Neural crest cell (in vitro differentiated cells): ENCODE measurements around the gene KRTAP2-4. TPM values are rescaled to one million over a fixed set of nuclear protein-coding genes. Genes with fewer than 3 reads are reported as not detected.
"Not testable (repeated sequence)": the region's sequence is repeated elsewhere in the genome, so short reads cannot be mapped to it uniquely, and the experiment has no call there.

Experiments used
- DNase-seq: peaks from one replicate; pipeline ENCODE4 v3.0.0; 2021; ENCODE audit warnings: low read depth, mixed read lengths, low spot score
- H3K27ac Mint-ChIP-seq: one replicate; pipeline ENCODE4 v1.8.0; 2021; ENCODE audit warnings: mild to moderate bottlenecking, mixed read lengths; ENCODE audit not compliant: unreplicated experiment
- H3K27me3 Mint-ChIP-seq: 2 replicates; pipeline ENCODE4 v1.8.0; 2021; ENCODE audit warnings: low read depth, mild to moderate bottlenecking, mixed read lengths
- H3K36me3 Mint-ChIP-seq: 2 replicates; pipeline ENCODE4 v1.8.0; 2021; ENCODE audit warnings: low read depth, mild to moderate bottlenecking, mixed read lengths
- H3K4me1 Mint-ChIP-seq: 2 replicates; pipeline ENCODE4 v1.8.0; 2021; ENCODE audit warnings: mixed read lengths
- H3K4me3 Mint-ChIP-seq: one replicate; pipeline ENCODE4 v1.8.0; 2021; ENCODE audit warnings: mild to moderate bottlenecking, mixed read lengths
- H3K9me3 Mint-ChIP-seq: 2 replicates; pipeline ENCODE4 v1.8.0; 2021; ENCODE audit warnings: mixed read lengths
- CTCF ChIP-seq: fragments of 200-600 bp; sonication (generic); conservative IDR thresholded peaks from 2 replicates; pipeline ENCODE4 v1.5.0; 2021; ENCODE audit warnings: antibody characterized with exemption, mild to moderate bottlenecking
- total RNA-seq: library from RNA; stranded (reverse); gene quantifications from 2 replicates; pipeline ENCODE4 v1.2.1, GENCODE V29; 2021

Gene KRTAP2-4
- total RNA-seq, 1 donor from 2014 or later = not detected

- Mint-ChIP-seq H3K4me3 (no peak overlapping the region), H3K9me3 (peaks cover 5% of the 10 kb centered on the region), H3K27me3 (peaks cover 26% of the 10 kb centered on the region), H3K36me3 (no peaks in the 10 kb centered on the region), H3K27ac (no peak overlapping the region), H3K4me1 (no peaks in the 10 kb centered on the region)
- TF ChIP-seq CTCF = no peak
- DNase-seq = no peak
Observed at GRCh38 chr17:41096055-41096454, 30.4 kb upstream of the KRTAP2-4 start.

GRCh38 chr17:41088760-41089352 is 23.2 kb upstream of the KRTAP2-4 start:
- not testable (repeated sequence) for H3K27ac Mint-ChIP-seq, H3K27me3 Mint-ChIP-seq, H3K9me3 Mint-ChIP-seq, H3K4me3 Mint-ChIP-seq, H3K36me3 Mint-ChIP-seq, H3K4me1 Mint-ChIP-seq, DNase-seq

DNA sequence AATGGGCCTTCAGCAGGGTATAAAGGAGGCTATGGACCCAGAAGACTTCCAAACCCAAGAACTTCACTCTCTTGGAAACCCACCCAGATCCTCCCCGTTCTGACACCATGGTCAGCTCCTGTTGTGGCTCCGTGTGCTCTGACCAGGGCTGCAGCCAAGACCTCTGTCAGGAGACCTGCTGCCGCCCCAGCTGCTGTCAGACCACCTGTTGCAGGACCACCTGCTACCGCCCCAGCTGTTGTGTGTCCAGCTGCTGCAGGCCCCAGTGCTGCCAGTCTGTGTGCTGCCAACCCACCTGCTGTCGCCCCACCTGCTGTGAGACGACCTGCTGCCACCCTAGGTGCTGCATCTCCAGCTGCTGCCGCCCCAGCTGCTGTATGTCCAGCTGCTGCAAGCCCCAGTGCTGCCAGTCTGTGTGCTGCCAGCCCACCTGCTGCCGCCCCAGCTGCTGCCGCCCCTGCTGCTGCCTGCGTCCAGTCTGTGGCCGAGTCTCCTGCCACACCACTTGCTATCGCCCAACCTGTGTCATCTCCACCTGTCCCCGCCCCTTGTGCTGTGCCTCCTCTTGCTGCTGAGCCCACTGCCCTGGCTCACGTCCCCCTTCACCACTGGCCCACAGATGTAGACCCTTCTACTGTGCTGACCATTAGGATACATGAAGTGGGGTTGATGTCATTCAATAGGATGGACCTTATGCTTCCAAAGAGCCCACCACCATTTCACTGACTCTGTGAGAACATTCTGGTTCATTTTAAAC is 18.6 kb upstream of the KRTAP2-4 start, which contains the start of gene KRTAP4-7:
TSS of gene KRTAP4-7 (plus strand) at position 51 of the 757 bp plus-strand sequence. CDS start at position 108, 57 bp downstream.
- not testable (repeated sequence) for H3K36me3 Mint-ChIP-seq, DNase-seq, H3K4me1 Mint-ChIP-seq, H3K9me3 Mint-ChIP-seq, H3K27me3 Mint-ChIP-seq, H3K27ac Mint-ChIP-seq, H3K4me3 Mint-ChIP-seq

- H3K36me3 Mint-ChIP-seq, H3K27ac Mint-ChIP-seq, H3K4me3 Mint-ChIP-seq, H3K4me1 Mint-ChIP-seq, DNase-seq, H3K27me3 Mint-ChIP-seq, H3K9me3 Mint-ChIP-seq: not testable (repeated sequence)
Observed at GRCh38 chr17:41083427-41083826, 17.7 kb upstream of the KRTAP2-4 start.

DNA sequence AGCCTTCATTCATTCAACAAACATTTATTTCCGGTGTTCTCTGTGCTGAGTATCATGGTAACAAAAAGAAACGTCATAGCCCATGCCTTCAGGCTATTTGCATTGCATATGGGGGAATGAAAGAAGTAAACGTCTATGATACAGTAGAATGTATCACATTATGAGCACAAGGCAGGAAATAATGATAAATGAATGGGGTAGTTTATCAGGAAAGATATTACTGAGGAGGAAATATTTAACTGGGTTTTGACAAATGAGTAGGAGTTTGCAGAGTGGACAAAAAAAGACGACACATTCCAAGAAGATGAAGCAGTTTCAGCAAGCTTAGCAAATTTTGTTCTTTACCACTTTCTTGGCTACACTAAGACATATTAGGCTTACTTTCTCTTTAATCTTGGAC is 16.9 kb upstream of the KRTAP2-4 start:
- H3K9me3 Mint-ChIP-seq = no peaks in the 10 kb centered on the region
- no peak overlapping the region for H3K27ac Mint-ChIP-seq
- H3K4me3 Mint-ChIP-seq = no peak overlapping the region
- H3K27me3 Mint-ChIP-seq = peaks cover 9% of the 10 kb centered on the region
- no peaks in the 10 kb centered on the region for H3K4me1 Mint-ChIP-seq
- DNase-seq = no peak
- H3K36me3 Mint-ChIP-seq = no peaks in the 10 kb centered on the region
- no peak for TF ChIP-seq CTCF

DNA sequence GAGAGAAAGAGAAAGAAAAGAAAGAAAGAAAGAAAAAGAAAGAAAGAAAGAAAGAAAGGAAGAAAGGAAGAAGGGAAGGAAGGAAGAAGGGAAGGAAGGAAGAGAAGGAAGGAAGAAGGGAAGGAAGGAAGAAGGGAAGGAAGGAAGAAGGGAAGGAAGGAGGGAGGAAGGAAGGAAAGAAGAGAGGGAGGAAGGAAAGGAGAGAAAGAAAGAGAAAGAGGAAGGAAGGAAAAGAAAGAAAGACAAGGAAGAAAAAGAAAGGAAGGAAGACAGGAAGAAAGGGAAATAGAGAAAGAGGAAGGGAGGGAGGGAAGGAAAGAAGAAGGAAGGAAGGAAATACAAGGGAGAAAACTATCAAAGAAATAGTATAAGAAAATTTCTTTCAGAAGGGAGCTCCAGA is 11.1 kb upstream of the KRTAP2-4 start:
- no peaks in the 10 kb centered on the region for H3K4me1 Mint-ChIP-seq
- no peak overlapping the region for H3K4me3 Mint-ChIP-seq
- no peak for TF ChIP-seq CTCF
- no peak overlapping the region for H3K27ac Mint-ChIP-seq
- no peaks in the 10 kb centered on the region for H3K36me3 Mint-ChIP-seq
- no peak for DNase-seq
- H3K27me3 Mint-ChIP-seq = peaks cover 23% of the 10 kb centered on the region
- H3K9me3 Mint-ChIP-seq = no peaks in the 10 kb centered on the region

GRCh38 chr17:41073676-41074075 is 8.0 kb upstream of the KRTAP2-4 start:
- Mint-ChIP-seq H3K27ac (no peak overlapping the region), H3K27me3 (peaks cover 23% of the 10 kb centered on the region), H3K4me3 (no peak overlapping the region), H3K9me3 (no peaks in the 10 kb centered on the region), H3K4me1 (no peaks in the 10 kb centered on the region), H3K36me3 (no peaks in the 10 kb centered on the region)
- TF ChIP-seq CTCF = no peak
- no peak for DNase-seq
